Liver (tissue), 9 donors: Measurements from ENCODE around the gene CSNK1D. TPM values are rescaled to one million over a fixed set of nuclear protein-coding genes. Genes with fewer than 3 reads are reported as not detected.

ENCODE experiments used
- DNase-seq: peaks from one replicate; pipeline ENCODE4 v3.0.0-alpha.2; 2017; ENCODE audit warnings: low spot score
- H3K27ac ChIP-seq, 2 donors: one replicate each; pipeline ENCODE4 v1.7.0; 2013; ENCODE audit warnings: inconsistent platforms in 2 of 2, low read length in 2 of 2, control low read depth in 1 of 2, low read depth in 1 of 2, mild to moderate bottlenecking in 1 of 2
- H3K27me3 ChIP-seq, 4 donors: one replicate each; pipeline versions ENCODE4 v1.6.1 to v1.7.0; 2013; ENCODE audit warnings: low read length in 3 of 4, inconsistent platforms in 1 of 4, mild to moderate bottlenecking in 1 of 4, moderate library complexity in 1 of 4; ENCODE audit not compliant: control insufficient read depth in 4 of 4, insufficient read depth in 4 of 4
- H3K36me3 ChIP-seq, 4 donors: one replicate each; pipeline versions ENCODE4 v1.6.1 to v1.7.0; 2013; ENCODE audit warnings: low read length in 3 of 4, mild to moderate bottlenecking in 3 of 4, low read depth in 1 of 4, moderate library complexity in 1 of 4; ENCODE audit not compliant: control insufficient read depth in 4 of 4, insufficient read depth in 3 of 4
- H3K4me1 ChIP-seq, 4 donors: one replicate each; pipeline versions ENCODE4 v1.6.1 to v1.7.0; 2013; ENCODE audit warnings: low read length in 3 of 4, mild to moderate bottlenecking in 3 of 4, moderate library complexity in 1 of 4; ENCODE audit not compliant: control insufficient read depth in 4 of 4, insufficient read depth in 4 of 4
- H3K4me3 ChIP-seq, 3 donors: one replicate each; pipeline versions ENCODE4 v1.6.1 to v1.7.0; 2013; ENCODE audit warnings: low read length in 3 of 3, control low read depth in 1 of 3, low read depth in 1 of 3, mild to moderate bottlenecking in 1 of 3
- H3K9ac ChIP-seq, 2 donors: one replicate each; pipeline ENCODE4 v1.7.0; 2013; ENCODE audit warnings: low read length in 2 of 2, mild to moderate bottlenecking in 2 of 2, moderate library complexity in 2 of 2, control low read depth in 1 of 2, low read depth in 1 of 2
- H3K9me3 ChIP-seq, 4 donors: one replicate each; pipeline versions ENCODE4 v1.6.1 to v1.7.0; 2013; ENCODE audit warnings: low read length in 3 of 4; ENCODE audit not compliant: control insufficient read depth in 4 of 4
- ATF3 ChIP-seq: IDR thresholded peaks from 2 replicates; pipeline ENCODE4 v1.6.1; 2016; ENCODE audit warnings: antibody characterized with exemption
- CTCF ChIP-seq: fragments of 150-350 bp; IDR thresholded peaks from 2 replicates; pipeline ENCODE4 v1.5.1; 2017; ENCODE audit warnings: improper control_type of control experiment, low read depth, low read length; ENCODE audit not compliant: missing input control
- EGR1 ChIP-seq, 2 donors: IDR thresholded peaks; 2 replicates each; pipeline ENCODE4 v1.6.1; 2016 to 2018; ENCODE audit warnings: antibody characterized with exemption in 2 of 2, low read depth in 2 of 2
- FOXA1 ChIP-seq: IDR thresholded peaks from 2 replicates; pipeline ENCODE4 v1.6.1; 2016; ENCODE audit warnings: antibody characterized with exemption
- FOXA2 ChIP-seq: IDR thresholded peaks from 2 replicates; pipeline ENCODE4 v1.6.1; 2016; ENCODE audit warnings: antibody characterized with exemption
- GABPA ChIP-seq, 2 donors: IDR thresholded peaks in 1 of 2; conservative IDR thresholded peaks in 1 of 2; 2 replicates each; pipeline ENCODE4 v1.6.1; 2016; ENCODE audit warnings: antibody characterized with exemption in 2 of 2, mild to moderate bottlenecking in 1 of 2, moderate library complexity in 1 of 2
- HNF4A ChIP-seq, 2 donors: conservative IDR thresholded peaks; 2 replicates each; pipeline ENCODE4 v1.6.1; 2016; ENCODE audit warnings: antibody characterized with exemption in 2 of 2, mild to moderate bottlenecking in 2 of 2
- HNF4G ChIP-seq: IDR thresholded peaks from 2 replicates; pipeline ENCODE4 v1.6.1; 2016; ENCODE audit warnings: antibody characterized with exemption
- JUND ChIP-seq, 2 donors: IDR thresholded peaks; 2 replicates each; pipeline ENCODE4 v1.6.1; 2016; ENCODE audit warnings: antibody characterized with exemption in 2 of 2
- MAX ChIP-seq: IDR thresholded peaks from 2 replicates; pipeline ENCODE4 v1.6.1; 2016; ENCODE audit warnings: antibody characterized with exemption
- NR2F2 ChIP-seq: IDR thresholded peaks from 2 replicates; pipeline ENCODE4 v1.6.1; 2016; ENCODE audit warnings: antibody characterized with exemption
- RAD21 ChIP-seq, 2 donors: IDR thresholded peaks; 2 replicates each; pipeline ENCODE4 v1.6.1; 2016; ENCODE audit warnings: antibody characterized with exemption in 2 of 2, mild to moderate bottlenecking in 2 of 2
- REST ChIP-seq: IDR thresholded peaks from 2 replicates; pipeline ENCODE4 v1.6.1; 2016; ENCODE audit warnings: antibody characterized with exemption, mild to moderate bottlenecking
- RXRA ChIP-seq, 2 donors: IDR thresholded peaks; 2 replicates each; pipeline ENCODE4 v1.6.1; 2017 to 2018; ENCODE audit warnings: antibody characterized with exemption in 2 of 2, mild to moderate bottlenecking in 1 of 2
- SP1 ChIP-seq: IDR thresholded peaks from 2 replicates; pipeline ENCODE4 v1.6.1; 2018; ENCODE audit warnings: antibody characterized with exemption, mild to moderate bottlenecking
- TAF1 ChIP-seq: conservative IDR thresholded peaks from 2 replicates; pipeline ENCODE4 v1.6.1; 2016; ENCODE audit warnings: antibody characterized with exemption, mild to moderate bottlenecking
- YY1 ChIP-seq: IDR thresholded peaks from 2 replicates; pipeline ENCODE4 v1.6.1; 2016; ENCODE audit warnings: antibody characterized with exemption, mild to moderate bottlenecking
- ZBTB33 ChIP-seq: IDR thresholded peaks from 2 replicates; pipeline ENCODE4 v1.6.1; 2016; ENCODE audit warnings: antibody characterized with exemption
- WGBS: extraction: QIAGEN DNeasy Blood & Tissue Kit; methylation state at CpG from one replicate; pipeline ENCODE4 v1.1.7; 2013; 5-methylcytosine and 5-hydroxymethylcytosine counted together
- polyA plus RNA-seq, 2 donors: library from polyadenylated mRNA; stranded (reverse) in 1 of 2; unstranded in 1 of 2; fragments of 200-250 nt in 1 of 2; fragments of >200 nt in 1 of 2; fragmentation: Nextera tagmentation in 1 of 2; extraction: Ambion mirVana in 1 of 2; gene quantifications; one replicate each; pipeline versions ENCODE4 v1.2.1 to v1.2.3, GENCODE V29; 2013 to 2015
- total RNA-seq, 2 donors: library from RNA; depleted of rRNA; stranded (reverse); fragments of >200 nt; gene quantifications; one replicate each; pipeline ENCODE4 v1.2.3, GENCODE V29; 2014
- donor health status: healthy.
- donor health status: healthy.
- donor health status: healthy.
- donor health status: healthy.
- donor health status: healthy.

Gene CSNK1D
- total and polyA plus RNA-seq, 4 donors = 22.0 to 49.0 (median 34.2) TPM

GRCh38 chr17:82214012-82214628, 59.4 kb downstream of the CSNK1D start:
- H3K9me3 ChIP-seq = no peaks in the 10 kb centered on the region
- no peaks in the 10 kb centered on the region for H3K36me3 ChIP-seq
- H3K27me3 ChIP-seq = no peaks in the 10 kb centered on the region
- H3K4me1 ChIP-seq = peaks cover 4 to 24% (median 14%) of the 10 kb centered on the region in 4 donors
- 92% methylated on average over 11 of the region's 11 CpGs for WGBS
- no peak for TF ChIP-seq TAF1
- TF ChIP-seq ATF3 = no peak
- TF ChIP-seq REST = no peak
- no peak for TF ChIP-seq MAX
- no peak for TF ChIP-seq FOXA1
- TF ChIP-seq ZBTB33 = no peak
- no peak for TF ChIP-seq JUND (IDR thresholded peaks at IDR 0.05)
- no peak for TF ChIP-seq CTCF
- TF ChIP-seq GABPA (IDR thresholded peaks at IDR 0.05 in 1 of 2, conservative IDR thresholded peaks at IDR 0.05 in 1 of 2) = no peak
- no peak for TF ChIP-seq FOXA2
- no peak for TF ChIP-seq NR2F2
- TF ChIP-seq HNF4G = no peak
- no peak for TF ChIP-seq YY1
- TF ChIP-seq SP1 = no peak
- TF ChIP-seq HNF4A (conservative IDR thresholded peaks at IDR 0.05) = no peak
- TF ChIP-seq RAD21 (IDR thresholded peaks at IDR 0.05) = no peak
- no peak for TF ChIP-seq EGR1 (IDR thresholded peaks at IDR 0.05; ENCODE audit: low read depth in 2 of 2)
- TF ChIP-seq RXRA (IDR thresholded peaks at IDR 0.05) = no peak
- H3K4me3 ChIP-seq = no peak overlapping the region
- no peak for DNase-seq
- no peak overlapping the region for H3K27ac ChIP-seq
- H3K9ac ChIP-seq = no peak overlapping the region
